CD14-positive monocyte (primary cell): ENCODE data around the gene REEP1. TPM values are rescaled to one million over a fixed set of nuclear protein-coding genes. Genes with fewer than 3 reads are reported as not detected.
A peak's percentile ranks its signal among the peaks of the same experiment; 100 is the strongest.

Experiments used
- DNase-seq, 3 donors: peaks; one replicate each; pipeline ENCODE4 v3.0.0-alpha.2; 2011 to 2022
- H2AFZ ChIP-seq: 2 replicates; pipeline ENCODE4 v1.6.0; 2012; ENCODE audit warnings: mild to moderate bottlenecking, low read depth, low read length, inconsistent platforms; ENCODE audit not compliant: insufficient read depth, poor library complexity, severe bottlenecking
- H3K27ac ChIP-seq, 2 donors: 1 replicate in 1 of 2; 2 replicates in 1 of 2; pipeline ENCODE4 v1.5.1; 2012 to 2013; ENCODE audit warnings: low read length in 2 of 2, control low read depth in 1 of 2, inconsistent platforms in 1 of 2, low read depth in 1 of 2, mild to moderate bottlenecking in 1 of 2
- H3K27me3 ChIP-seq, 2 donors: one replicate each; pipeline versions ENCODE4 v1.6.0 to v1.6.1; 2011 to 2013; ENCODE audit warnings: low read length in 2 of 2; ENCODE audit not compliant: control insufficient read depth in 2 of 2, insufficient read depth in 2 of 2
- H3K36me3 ChIP-seq, 2 donors: replicated peaks in 1 of 2; 1 replicate in 1 of 2; 2 replicates in 1 of 2; pipeline versions ENCODE4 v1.5.1 to v1.6.1; 2012 to 2013; ENCODE audit warnings: low read length in 2 of 2, control low read depth in 1 of 2, inconsistent platforms in 1 of 2, mild to moderate bottlenecking in 1 of 2; ENCODE audit not compliant: insufficient read depth in 2 of 2, control insufficient read depth in 1 of 2
- H3K4me1 ChIP-seq, 2 donors: 1 replicate in 1 of 2; 2 replicates in 1 of 2; pipeline versions ENCODE4 v1.5.1 to v1.6.1; 2012 to 2013; ENCODE audit warnings: low read length in 2 of 2, control low read depth in 1 of 2, inconsistent platforms in 1 of 2, mild to moderate bottlenecking in 1 of 2, moderate library complexity in 1 of 2; ENCODE audit not compliant: insufficient read depth in 2 of 2, control insufficient read depth in 1 of 2
- H3K4me2 ChIP-seq: replicated peaks from 2 replicates; pipeline ENCODE3; 2012; ENCODE audit warnings: low read length, moderate library complexity, mild to moderate bottlenecking; ENCODE audit not compliant: poor library complexity, severe bottlenecking; ENCODE audit errors: extremely low read depth
- H3K4me3 ChIP-seq, 3 experiments: fragments of 200-600 bp in 1 of 3; sonication (generic) in 1 of 3; replicated peaks in 1 of 3; 1 replicate in 2 of 3; 2 replicates in 1 of 3; pipeline ENCODE4 v1.5.1; 2011 to 2013; ENCODE audit warnings: low read length in 3 of 3, mild to moderate bottlenecking in 3 of 3, control low read depth in 2 of 3, low read depth in 2 of 3, inconsistent platforms in 1 of 3, moderate library complexity in 1 of 3
- H3K79me2 ChIP-seq: 2 replicates; pipeline ENCODE4 v1.6.0; 2012; ENCODE audit warnings: mild to moderate bottlenecking, control low read depth, inconsistent platforms, low read length, moderate library complexity; ENCODE audit not compliant: insufficient read depth
- H3K9ac ChIP-seq: 2 replicates; pipeline ENCODE4 v1.6.0; 2017; ENCODE audit warnings: low read length, mild to moderate bottlenecking; ENCODE audit not compliant: insufficient read depth, poor library complexity, severe bottlenecking
- H3K9me3 ChIP-seq, 2 donors: replicated peaks in 1 of 2; 1 replicate in 1 of 2; 2 replicates in 1 of 2; pipeline versions ENCODE4 v1.5.1 to v1.6.1; 2012 to 2013; ENCODE audit warnings: low read length in 2 of 2, control low read depth in 1 of 2; ENCODE audit not compliant: control insufficient read depth in 1 of 2, insufficient read depth in 1 of 2
- H4K20me1 ChIP-seq: 2 replicates; pipeline ENCODE4 v1.6.0; 2012; ENCODE audit warnings: mild to moderate bottlenecking, low read length, control low read depth, moderate library complexity; ENCODE audit not compliant: insufficient read depth
- H3K27ac Mint-ChIP-seq, 7 donors: one replicate each; pipeline ENCODE4 v1.8.0; 2020; ENCODE audit warnings: mild to moderate bottlenecking in 7 of 7, mixed read lengths in 7 of 7, moderate library complexity in 6 of 7, inconsistent platforms in 2 of 7
- H3K27me3 Mint-ChIP-seq, 3 donors: one replicate each; pipeline ENCODE4 v1.8.0; 2021 to 2022; ENCODE audit warnings: low read depth in 3 of 3, mild to moderate bottlenecking in 3 of 3, mixed read lengths in 3 of 3, moderate library complexity in 3 of 3, inconsistent platforms in 1 of 3
- H3K36me3 Mint-ChIP-seq, 2 donors: one replicate each; pipeline ENCODE4 v1.8.0; 2020; ENCODE audit warnings: mixed read lengths in 2 of 2, inconsistent platforms in 1 of 2, mild to moderate bottlenecking in 1 of 2
- H3K4me1 Mint-ChIP-seq: one replicate; pipeline ENCODE4 v1.8.0; 2020; ENCODE audit warnings: mild to moderate bottlenecking, mixed read lengths
- H3K4me3 Mint-ChIP-seq, 2 donors: one replicate each; pipeline ENCODE4 v1.8.0; 2020; ENCODE audit warnings: mild to moderate bottlenecking in 2 of 2, mixed read lengths in 2 of 2, moderate library complexity in 1 of 2
- H3K9me3 Mint-ChIP-seq, 7 donors: one replicate each; pipeline ENCODE4 v1.8.0; 2020 to 2022; ENCODE audit warnings: mixed read lengths in 7 of 7, mild to moderate bottlenecking in 6 of 7, moderate library complexity in 6 of 7, inconsistent platforms in 2 of 7
- WGBS: methylation state at CpG from one replicate; pipeline ENCODE4 v1.1.5; 2013; ENCODE audit warnings: missing lambda C conversion rate; ENCODE audit not compliant: insufficient coverage; 5-methylcytosine and 5-hydroxymethylcytosine counted together
- intact Hi-C, 2 donors: fragments of 100-400 bp; cut with micrococcal nuclease; formaldehyde crosslinking; loops; one replicate each; pipeline versions ENCODE4 v1.15.0 to v1.15.1; 2023
- polyA plus RNA-seq, 3 donors: library from polyadenylated mRNA; depleted of rRNA in 1 of 3; unstranded in 2 of 3; stranded (reverse) in 1 of 3; fragments of 300-500 nt in 2 of 3; fragments of >200 nt in 1 of 3; fragmentation: Illumina TruSeq in 2 of 3; gene quantifications; 1 replicate in 2 of 3; 2 replicates in 1 of 3; pipeline ENCODE4 v1.2.3, GENCODE V29; 2012 to 2021
- TF ChIP-seq, protein P1 (sequence below): fragments of 200-600 bp; IDR thresholded peaks from one replicate; pipeline ENCODE4 v1.8.0; 2022; ENCODE audit warnings: antibody characterized with exemption, mild to moderate bottlenecking

Gene REEP1
- polyA plus RNA-seq, 3 donors, result not detected

- TF ChIP-seq, protein P1, sequence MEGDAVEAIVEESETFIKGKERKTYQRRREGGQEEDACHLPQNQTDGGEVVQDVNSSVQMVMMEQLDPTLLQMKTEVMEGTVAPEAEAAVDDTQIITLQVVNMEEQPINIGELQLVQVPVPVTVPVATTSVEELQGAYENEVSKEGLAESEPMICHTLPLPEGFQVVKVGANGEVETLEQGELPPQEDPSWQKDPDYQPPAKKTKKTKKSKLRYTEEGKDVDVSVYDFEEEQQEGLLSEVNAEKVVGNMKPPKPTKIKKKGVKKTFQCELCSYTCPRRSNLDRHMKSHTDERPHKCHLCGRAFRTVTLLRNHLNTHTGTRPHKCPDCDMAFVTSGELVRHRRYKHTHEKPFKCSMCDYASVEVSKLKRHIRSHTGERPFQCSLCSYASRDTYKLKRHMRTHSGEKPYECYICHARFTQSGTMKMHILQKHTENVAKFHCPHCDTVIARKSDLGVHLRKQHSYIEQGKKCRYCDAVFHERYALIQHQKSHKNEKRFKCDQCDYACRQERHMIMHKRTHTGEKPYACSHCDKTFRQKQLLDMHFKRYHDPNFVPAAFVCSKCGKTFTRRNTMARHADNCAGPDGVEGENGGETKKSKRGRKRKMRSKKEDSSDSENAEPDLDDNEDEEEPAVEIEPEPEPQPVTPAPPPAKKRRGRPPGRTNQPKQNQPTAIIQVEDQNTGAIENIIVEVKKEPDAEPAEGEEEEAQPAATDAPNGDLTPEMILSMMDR, result no peak
- H3K9ac ChIP-seq, result no peak overlapping the region
- Mint-ChIP-seq H3K4me1 (no peaks in the 10 kb centered on the region), H3K36me3 (no peaks in the 10 kb centered on the region), H3K4me3 (no peak overlapping the region), H3K27ac (peak overlapping the region in 1 of 7 donors; percentile 13), H3K27me3 (peaks cover 3 to 10% (median 4%) of the 10 kb centered on the region in 3 donors), H3K9me3 (no peaks in the 10 kb centered on the region)
- H4K20me1 ChIP-seq, result no peaks in the 10 kb centered on the region
- no peak overlapping the region for H2AFZ ChIP-seq
- no peak overlapping the region for H3K27ac ChIP-seq
- intact Hi-C loops, result no loop called here
- H3K9me3 ChIP-seq, result no peaks in the 10 kb centered on the region
- H3K4me2 ChIP-seq, result no peak overlapping the region
- no peak overlapping the region for H3K4me3 ChIP-seq
- no peak for DNase-seq
- H3K4me1 ChIP-seq, result no peaks in the 10 kb centered on the region
- no peaks in the 10 kb centered on the region for H3K27me3 ChIP-seq
- no peaks in the 10 kb centered on the region for H3K79me2 ChIP-seq
- WGBS, result 97% methylated on average over 8 of the region's 8 CpGs
- H3K36me3 ChIP-seq, result no peaks in the 10 kb centered on the region
Observed at GRCh38 chr2:86308356-86308755, 29.1 kb downstream of the REEP1 start.

GRCh38 chr2:86307431-86307830, 30.0 kb downstream of the REEP1 start:
- peaks cover 3 to 13% (median 3%) of the 10 kb centered on the region in 3 donors for H3K27me3 Mint-ChIP-seq
- H2AFZ ChIP-seq, result no peak overlapping the region
- no peak overlapping the region for H3K9ac ChIP-seq
- H3K27ac Mint-ChIP-seq, result no peak overlapping the region
- H3K4me3 ChIP-seq, result no peak overlapping the region
- no peaks in the 10 kb centered on the region for H3K36me3 Mint-ChIP-seq
- no peaks in the 10 kb centered on the region for H3K4me1 ChIP-seq
- no peak for DNase-seq
- intact Hi-C loops, result no loop called here
- no peaks in the 10 kb centered on the region for H4K20me1 ChIP-seq
- TF ChIP-seq, protein P1, result no peak
- 84% methylated on average over 3 of the region's 7 CpGs for WGBS
- no peak overlapping the region for H3K4me2 ChIP-seq
- no peaks in the 10 kb centered on the region for H3K4me1 Mint-ChIP-seq
- H3K4me3 Mint-ChIP-seq, result no peak overlapping the region
- H3K36me3 ChIP-seq, result no peaks in the 10 kb centered on the region
- H3K9me3 ChIP-seq, result no peaks in the 10 kb centered on the region
- no peaks in the 10 kb centered on the region for H3K9me3 Mint-ChIP-seq
- no peak overlapping the region for H3K27ac ChIP-seq
- no peaks in the 10 kb centered on the region for H3K79me2 ChIP-seq
- H3K27me3 ChIP-seq, result peaks cover 0 to 4% of the 10 kb centered on the region in 2 donors
